Right lobe of liver (tissue), 6 donors: ENCODE measurements around the gene PPOX. TPM values are rescaled to one million over a fixed set of nuclear protein-coding genes. Genes with fewer than 3 reads are reported as not detected.

Experiments used
- ATAC-seq, 4 donors: fragments of 200-7000 bp; cut with Tn5 transposase; one replicate each; pipeline ENCODE4 v1.9.1; 2020; ENCODE audit warnings: mild to moderate bottlenecking in 4 of 4, moderate library complexity in 4 of 4
- DNase-seq, 3 donors: peaks; one replicate each; pipeline ENCODE4 v3.0.0-alpha.2; 2020
- H3K27ac ChIP-seq, 3 donors: fragments of 200-600 bp; one replicate each; pipeline ENCODE4 v1.8.0; 2022
- H3K27me3 ChIP-seq, 2 donors: fragments of 200-600 bp; one replicate each; pipeline ENCODE4 v1.8.0; 2022
- H3K36me3 ChIP-seq, 4 donors: fragments of 200-600 bp; sonication (generic) in 1 of 4; one replicate each; pipeline versions ENCODE4 v1.5.1 to v1.8.0; 2017 to 2022; ENCODE audit warnings: control low read depth in 1 of 4
- H3K4me1 ChIP-seq, 4 donors: fragments of 200-600 bp; sonication (generic) in 1 of 4; one replicate each; pipeline versions ENCODE4 v1.5.1 to v1.8.0; 2017 to 2022; ENCODE audit warnings: control low read depth in 1 of 4
- H3K4me3 ChIP-seq, 3 donors: fragments of 200-600 bp; one replicate each; pipeline ENCODE4 v1.8.0; 2022
- H3K9me3 ChIP-seq, 4 donors: fragments of 200-600 bp; sonication (generic) in 1 of 4; one replicate each; pipeline versions ENCODE4 v1.5.1 to v1.8.0; 2017 to 2022; ENCODE audit warnings: control low read depth in 1 of 4
- CTCF ChIP-seq, 4 donors: fragments of 200-600 bp in 3 of 4; fragments of 450-650 bp in 1 of 4; IDR thresholded peaks; one replicate each; pipeline versions ENCODE4 v1.5.1 to v1.8.0; 2016 to 2022; ENCODE audit warnings: antibody characterized with exemption in 4 of 4, mild to moderate bottlenecking in 2 of 4
- POLR2A ChIP-seq: fragments of 450-650 bp; IDR thresholded peaks from one replicate; pipeline ENCODE4 v1.6.1; 2017; ENCODE audit warnings: antibody characterized with exemption, mild to moderate bottlenecking
- WGBS: methylation state at CpG from one replicate; pipeline ENCODE4 v1.1.6; 2018; ENCODE audit warnings: low coverage, low lambda C conversion rate; ENCODE audit not compliant: insufficient coverage; ENCODE audit errors: missing lambda C conversion rate; 5-methylcytosine and 5-hydroxymethylcytosine counted together
- intact Hi-C, 2 donors: fragments of 100-400 bp; cut with DNase I; formaldehyde crosslinking; loops; one replicate each; pipeline versions ENCODE4 v1.11.2 to v1.14.1; 2022
- total RNA-seq, 6 experiments: library from RNA; depleted of rRNA in 2 of 6; stranded (reverse); fragments of >200 nt in 2 of 6; fragmentation: NEBNext Ultra II Directional in 3 of 6; extraction: Animal tissue kit (Norgen Biotek cat#: 25700) in 3 of 6; gene quantifications; one replicate each; pipeline versions ENCODE4 v1.1.0 to v1.2.4, GENCODE V29; 2016 to 2023
- donor health status: DM: no; HTN: yes; CAD: no.
- donor health status: DM: no; HTN: no; CAD: no.
- donor health status: DM: no; HTN: no; CAD: no.
- donor health status: DM: no; HTN: yes; CAD: no.
- donor health status: DM: no; HTN: yes; CAD: no.

Gene PPOX
- total RNA-seq, 6 experiments from 2014 or later = 7.6 to 14.3 (median 9.5) TPM

GRCh38 chr1:161164901-161165610 is 1.2 kb upstream of the PPOX start:
- Histone ChIP-seq H3K9me3 (no peaks in the 10 kb centered on the region), H3K36me3 (peaks cover 0 to 17% (median 0%) of the 10 kb centered on the region in 4 donors), H3K4me3 (peak overlapping the region in 1 of 3 donors; percentile 71), H3K27ac (peak overlapping the region; percentile 59 to 67 (median 61)), H3K27me3 (no peaks in the 10 kb centered on the region), H3K4me1 (peaks cover 0 to 13% (median 3%) of the 10 kb centered on the region in 4 donors)
- WGBS = 57% methylated on average over 8 of the region's 14 CpGs
- no peak for TF ChIP-seq POLR2A
- TF ChIP-seq CTCF (IDR thresholded peaks at IDR 0.05) = no peak
- ATAC-seq (no peak), DNase-seq (no peak)
- intact Hi-C loops = no loop called here

- Histone ChIP-seq H3K4me3 (peak overlapping the region; percentile 67 to 77 (median 71)), H3K27me3 (no peaks in the 10 kb centered on the region), H3K27ac (peak overlapping the region; percentile 27 to 61 (median 59)), H3K4me1 (peaks cover 0 to 7% (median 3%) of the 10 kb centered on the region in 4 donors), H3K36me3 (peaks cover 0 to 29% (median 5%) of the 10 kb centered on the region in 4 donors), H3K9me3 (no peaks in the 10 kb centered on the region)
- peak in 1 of 4 donors; percentile 0 for ATAC-seq
- WGBS = 11% methylated on average over 25 of the region's 33 CpGs
- DNase-seq = peak in 1 of 3 donors; percentile 55
- intact Hi-C loops = no loop called here
- no peak for TF ChIP-seq POLR2A
- TF ChIP-seq CTCF (IDR thresholded peaks at IDR 0.05) = no peak
These were observed 683 bp downstream of the PPOX start for GRCh38 chr1:161166669-161167548.

- peaks cover 0 to 16% (median 8%) of the 10 kb centered on the region in 4 donors for H3K4me1 ChIP-seq
- WGBS = 90% methylated on average over 2 of the region's 9 CpGs
- no peaks in the 10 kb centered on the region for H3K9me3 ChIP-seq
- peaks cover 0 to 28% (median 9%) of the 10 kb centered on the region in 4 donors for H3K36me3 ChIP-seq
- no peaks in the 10 kb centered on the region for H3K27me3 ChIP-seq
- ATAC-seq (no peak), DNase-seq (no peak)
- intact Hi-C loops = no loop called here
- no peak overlapping the region for H3K4me3 ChIP-seq
- TF ChIP-seq CTCF (IDR thresholded peaks at IDR 0.05) = no peak
- no peak for TF ChIP-seq POLR2A
- H3K27ac ChIP-seq = no peak overlapping the region
These were observed 2.7 kb downstream of the PPOX start for GRCh38 chr1:161168906-161169305.

GRCh38 chr1:161171191-161171590 is 5.0 kb downstream of the PPOX start:
- 51% methylated on average over 3 of the region's 5 CpGs for WGBS
- H3K4me1 ChIP-seq = peaks cover 0 to 16% (median 5%) of the 10 kb centered on the region in 4 donors
- intact Hi-C loops = no loop called here
- no peak for ATAC-seq
- peaks cover 0 to 40% (median 14%) of the 10 kb centered on the region in 4 donors for H3K36me3 ChIP-seq
- TF ChIP-seq CTCF (IDR thresholded peaks at IDR 0.05) (peak in 1 of 4 donors; percentile 11), POLR2A (no peak)
- no peak for DNase-seq
- H3K4me3 ChIP-seq = no peak overlapping the region
- no peaks in the 10 kb centered on the region for H3K9me3 ChIP-seq
- H3K27me3 ChIP-seq = no peaks in the 10 kb centered on the region
- H3K27ac ChIP-seq = no peak overlapping the region
